GM12872 (cell line): ENCODE measurements around the gene AGRP.

ENCODE experiments used
- TF ChIP-seq, protein P1 (sequence below): IDR thresholded peaks from 3 replicates; pipeline ENCODE4 v1.5.1; 2011; ENCODE audit warnings: low read depth, mild to moderate bottlenecking, low read length, moderate library complexity; ENCODE audit not compliant: insufficient read depth

AGRP gene

DNA sequence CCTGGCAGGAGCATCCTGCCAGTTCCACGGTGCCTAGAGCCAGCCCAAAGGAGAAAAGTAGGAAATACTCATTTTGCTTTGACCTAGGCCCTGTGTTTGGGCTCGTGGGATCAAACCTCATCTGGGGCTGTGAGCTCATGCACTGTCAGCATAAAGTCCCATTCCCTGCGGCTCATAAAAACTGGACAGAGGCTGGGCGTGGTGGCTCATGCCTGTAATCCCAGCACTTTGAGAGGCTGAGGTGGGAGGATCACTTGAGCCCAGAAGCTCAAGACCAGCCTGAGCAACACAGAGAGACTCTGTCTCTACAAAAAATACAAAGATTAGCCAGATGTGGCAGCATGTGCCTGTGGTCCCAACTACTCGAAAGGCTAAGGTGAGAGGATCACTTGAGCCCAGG, 20.3 kb downstream of the AGRP start:
- TF ChIP-seq, protein P1, sequence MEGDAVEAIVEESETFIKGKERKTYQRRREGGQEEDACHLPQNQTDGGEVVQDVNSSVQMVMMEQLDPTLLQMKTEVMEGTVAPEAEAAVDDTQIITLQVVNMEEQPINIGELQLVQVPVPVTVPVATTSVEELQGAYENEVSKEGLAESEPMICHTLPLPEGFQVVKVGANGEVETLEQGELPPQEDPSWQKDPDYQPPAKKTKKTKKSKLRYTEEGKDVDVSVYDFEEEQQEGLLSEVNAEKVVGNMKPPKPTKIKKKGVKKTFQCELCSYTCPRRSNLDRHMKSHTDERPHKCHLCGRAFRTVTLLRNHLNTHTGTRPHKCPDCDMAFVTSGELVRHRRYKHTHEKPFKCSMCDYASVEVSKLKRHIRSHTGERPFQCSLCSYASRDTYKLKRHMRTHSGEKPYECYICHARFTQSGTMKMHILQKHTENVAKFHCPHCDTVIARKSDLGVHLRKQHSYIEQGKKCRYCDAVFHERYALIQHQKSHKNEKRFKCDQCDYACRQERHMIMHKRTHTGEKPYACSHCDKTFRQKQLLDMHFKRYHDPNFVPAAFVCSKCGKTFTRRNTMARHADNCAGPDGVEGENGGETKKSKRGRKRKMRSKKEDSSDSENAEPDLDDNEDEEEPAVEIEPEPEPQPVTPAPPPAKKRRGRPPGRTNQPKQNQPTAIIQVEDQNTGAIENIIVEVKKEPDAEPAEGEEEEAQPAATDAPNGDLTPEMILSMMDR = no peak

DNA sequence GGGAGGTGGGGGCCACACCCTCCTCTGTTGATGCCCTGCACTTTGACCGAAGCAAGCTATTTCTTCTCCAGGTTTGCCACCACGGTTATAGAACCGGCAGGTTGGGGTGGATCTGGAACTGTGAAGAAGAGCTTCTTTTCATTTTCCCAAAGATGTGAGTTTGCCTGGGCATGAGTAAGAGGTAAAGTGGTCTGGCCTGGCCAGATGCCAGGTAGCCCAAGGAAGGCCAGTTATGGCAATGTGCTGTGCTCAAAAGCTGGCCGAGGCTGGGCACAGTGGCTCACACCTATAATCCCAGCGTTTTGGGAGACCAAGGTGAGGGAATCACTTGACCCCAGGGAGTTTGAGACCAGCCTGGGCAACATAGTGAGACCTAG, 21.1 kb downstream of the AGRP start:
- TF ChIP-seq, protein P1 = no peak

DNA sequence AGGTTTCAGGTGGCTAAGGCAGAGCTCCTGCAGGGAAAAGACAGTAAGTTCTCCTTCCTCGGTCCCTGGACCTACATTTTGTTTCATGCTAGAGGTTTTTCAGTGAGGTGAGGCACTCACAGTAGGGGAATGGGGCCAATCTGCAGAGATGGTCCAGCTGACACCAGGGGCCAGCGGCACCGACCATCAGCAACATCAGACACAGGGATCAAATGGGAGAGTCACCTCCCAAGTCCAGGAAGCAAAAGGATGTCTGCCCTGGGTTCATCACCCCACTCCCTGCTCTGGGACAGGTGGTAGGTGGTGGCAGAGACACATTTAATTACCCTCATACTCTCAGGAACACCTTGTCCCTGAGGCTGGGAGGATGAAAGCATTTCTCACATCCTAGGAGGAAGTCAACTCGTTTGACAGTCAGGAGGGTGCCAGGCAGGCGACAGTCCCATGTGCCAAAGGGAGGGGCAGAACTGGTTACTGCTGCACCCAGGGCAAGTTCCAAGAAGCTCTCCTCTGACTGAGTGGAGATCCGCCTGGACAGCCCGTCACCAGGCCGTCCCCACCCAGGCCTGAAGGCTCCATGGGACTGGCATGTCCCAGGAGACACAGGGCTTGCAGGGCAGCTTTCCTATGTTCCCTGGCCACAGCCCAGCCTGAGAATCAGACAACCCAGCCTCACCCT, 21.6 kb downstream of the AGRP start:
- TF ChIP-seq, protein P1 = no peak

DNA sequence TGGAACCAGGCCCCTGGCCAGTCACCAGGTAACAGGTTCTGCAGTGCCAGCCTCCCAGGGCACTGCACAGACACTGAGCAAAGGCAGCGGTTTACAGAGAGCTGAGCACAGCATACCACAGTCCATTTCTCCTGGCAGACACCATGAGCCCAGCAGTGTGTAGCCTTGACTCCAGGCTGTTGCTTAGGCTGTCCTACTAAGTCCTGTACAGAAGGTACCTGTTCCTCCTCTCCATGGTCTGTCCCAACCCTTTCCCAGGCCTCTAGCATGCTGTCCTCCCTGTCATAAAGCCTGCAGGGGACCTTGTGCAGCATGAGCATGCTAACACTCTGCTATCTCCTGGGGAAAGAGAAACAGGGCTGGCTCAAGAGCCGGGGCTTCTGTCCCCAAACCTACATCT, 22.4 kb downstream of the AGRP start:
- TF ChIP-seq, protein P1 = no peak

DNA sequence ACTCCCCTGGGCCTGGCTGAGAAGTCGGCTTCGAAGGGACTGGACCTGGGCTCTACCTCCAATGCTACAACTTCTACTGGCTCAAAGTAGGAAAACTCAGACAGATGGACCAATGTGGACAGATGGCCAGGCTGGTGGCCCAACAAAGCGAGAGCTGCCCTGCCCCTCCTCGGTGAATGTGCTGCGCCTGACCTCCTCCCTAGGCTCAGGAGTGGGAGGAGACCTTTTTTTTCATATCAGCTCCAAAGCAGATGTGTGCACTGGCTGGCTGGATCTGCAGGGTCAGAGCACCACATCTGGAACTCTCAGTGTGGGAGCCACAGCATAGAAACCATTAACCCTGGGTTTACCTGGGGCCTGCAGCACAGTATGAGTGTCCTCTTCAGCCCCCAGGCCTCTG, 23.2 kb downstream of the AGRP start:
- TF ChIP-seq, protein P1 = no peak

DNA sequence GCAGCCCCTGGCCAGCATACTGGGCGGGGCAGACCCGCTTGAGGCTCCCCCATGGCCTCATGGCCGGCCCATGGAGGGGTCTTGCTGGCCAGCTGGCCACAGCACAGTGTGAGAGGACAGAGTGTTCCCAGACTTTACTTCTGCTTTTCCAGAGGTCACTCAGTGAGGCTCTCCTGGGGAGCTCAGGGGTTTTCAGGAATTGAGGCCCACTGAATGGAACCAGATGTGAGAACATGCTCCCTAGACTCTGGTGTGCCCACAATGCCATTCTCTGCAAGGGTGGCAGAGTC, 23.5 kb downstream of the AGRP start:
- TF ChIP-seq, protein P1 = no peak

DNA sequence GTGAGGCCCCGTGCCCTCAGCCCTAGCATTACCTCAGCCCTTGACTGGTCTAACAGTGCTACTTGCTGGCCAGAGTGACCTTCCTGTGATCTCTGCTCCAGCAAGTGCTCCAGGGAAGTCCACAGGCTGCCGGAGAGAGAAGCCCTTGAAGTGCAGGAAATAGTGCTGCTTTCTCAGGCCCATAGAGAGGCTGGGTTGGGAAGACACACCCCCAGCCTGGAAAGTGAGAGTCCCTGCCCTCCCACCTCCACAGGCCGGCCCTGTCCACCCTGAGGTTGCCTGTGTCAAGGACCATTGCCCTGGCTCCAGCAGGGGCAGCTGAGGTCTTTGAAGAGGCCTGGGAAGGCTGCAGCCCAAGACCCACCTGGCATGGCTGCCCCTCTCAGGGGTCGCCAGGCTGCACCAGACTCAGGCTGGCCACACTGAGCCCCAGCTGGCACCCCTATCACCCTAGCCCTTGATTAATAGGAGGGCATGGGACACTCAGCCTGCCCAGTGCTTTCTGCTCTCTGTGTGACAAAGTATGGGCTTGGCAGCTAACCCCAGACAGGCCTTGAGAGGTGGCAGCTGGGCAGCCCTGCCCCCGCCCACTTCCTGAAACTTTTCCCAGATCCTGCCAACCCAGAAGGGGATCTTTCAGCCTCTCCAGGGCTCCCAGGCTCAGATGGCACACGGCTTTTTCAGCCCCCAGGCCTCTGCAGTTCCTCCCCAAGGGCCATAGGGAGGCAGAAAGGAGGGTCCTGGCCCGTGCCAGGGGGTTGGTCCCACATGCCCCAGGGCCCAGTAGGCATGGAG, 24.1 kb downstream of the AGRP start:
- TF ChIP-seq, protein P1 = no peak
